CD14-positive monocyte (primary cell): ENCODE results near the gene F13A1. TPM values are rescaled to one million over a fixed set of nuclear protein-coding genes. Genes with fewer than 3 reads are reported as not detected.

Source experiments
- DNase-seq, 3 donors: peaks; one replicate each; pipeline ENCODE4 v3.0.0-alpha.2; 2011 to 2022
- H2AFZ ChIP-seq: 2 replicates; pipeline ENCODE4 v1.6.0; 2012; ENCODE audit warnings: mild to moderate bottlenecking, low read depth, low read length, inconsistent platforms; ENCODE audit not compliant: insufficient read depth, poor library complexity, severe bottlenecking
- H3K27ac ChIP-seq, 2 donors: 1 replicate in 1 of 2; 2 replicates in 1 of 2; pipeline ENCODE4 v1.5.1; 2012 to 2013; ENCODE audit warnings: low read length in 2 of 2, control low read depth in 1 of 2, inconsistent platforms in 1 of 2, low read depth in 1 of 2, mild to moderate bottlenecking in 1 of 2
- H3K27me3 ChIP-seq, 2 donors: one replicate each; pipeline versions ENCODE4 v1.6.0 to v1.6.1; 2011 to 2013; ENCODE audit warnings: low read length in 2 of 2; ENCODE audit not compliant: control insufficient read depth in 2 of 2, insufficient read depth in 2 of 2
- H3K36me3 ChIP-seq, 2 donors: replicated peaks in 1 of 2; 1 replicate in 1 of 2; 2 replicates in 1 of 2; pipeline versions ENCODE4 v1.5.1 to v1.6.1; 2012 to 2013; ENCODE audit warnings: low read length in 2 of 2, control low read depth in 1 of 2, inconsistent platforms in 1 of 2, mild to moderate bottlenecking in 1 of 2; ENCODE audit not compliant: insufficient read depth in 2 of 2, control insufficient read depth in 1 of 2
- H3K4me1 ChIP-seq, 2 donors: 1 replicate in 1 of 2; 2 replicates in 1 of 2; pipeline versions ENCODE4 v1.5.1 to v1.6.1; 2012 to 2013; ENCODE audit warnings: low read length in 2 of 2, control low read depth in 1 of 2, inconsistent platforms in 1 of 2, mild to moderate bottlenecking in 1 of 2, moderate library complexity in 1 of 2; ENCODE audit not compliant: insufficient read depth in 2 of 2, control insufficient read depth in 1 of 2
- H3K4me2 ChIP-seq: replicated peaks from 2 replicates; pipeline ENCODE3; 2012; ENCODE audit warnings: low read length, moderate library complexity, mild to moderate bottlenecking; ENCODE audit not compliant: poor library complexity, severe bottlenecking; ENCODE audit errors: extremely low read depth
- H3K4me3 ChIP-seq, 3 experiments: fragments of 200-600 bp in 1 of 3; sonication (generic) in 1 of 3; replicated peaks in 1 of 3; 1 replicate in 2 of 3; 2 replicates in 1 of 3; pipeline ENCODE4 v1.5.1; 2011 to 2013; ENCODE audit warnings: low read length in 3 of 3, mild to moderate bottlenecking in 3 of 3, control low read depth in 2 of 3, low read depth in 2 of 3, inconsistent platforms in 1 of 3, moderate library complexity in 1 of 3
- H3K79me2 ChIP-seq: 2 replicates; pipeline ENCODE4 v1.6.0; 2012; ENCODE audit warnings: mild to moderate bottlenecking, control low read depth, inconsistent platforms, low read length, moderate library complexity; ENCODE audit not compliant: insufficient read depth
- H3K9ac ChIP-seq: 2 replicates; pipeline ENCODE4 v1.6.0; 2017; ENCODE audit warnings: low read length, mild to moderate bottlenecking; ENCODE audit not compliant: insufficient read depth, poor library complexity, severe bottlenecking
- H3K9me3 ChIP-seq, 2 donors: replicated peaks in 1 of 2; 1 replicate in 1 of 2; 2 replicates in 1 of 2; pipeline versions ENCODE4 v1.5.1 to v1.6.1; 2012 to 2013; ENCODE audit warnings: low read length in 2 of 2, control low read depth in 1 of 2; ENCODE audit not compliant: control insufficient read depth in 1 of 2, insufficient read depth in 1 of 2
- H4K20me1 ChIP-seq: 2 replicates; pipeline ENCODE4 v1.6.0; 2012; ENCODE audit warnings: mild to moderate bottlenecking, low read length, control low read depth, moderate library complexity; ENCODE audit not compliant: insufficient read depth
- H3K27ac Mint-ChIP-seq, 7 donors: one replicate each; pipeline ENCODE4 v1.8.0; 2020; ENCODE audit warnings: mild to moderate bottlenecking in 7 of 7, mixed read lengths in 7 of 7, moderate library complexity in 6 of 7, inconsistent platforms in 2 of 7
- H3K27me3 Mint-ChIP-seq, 3 donors: one replicate each; pipeline ENCODE4 v1.8.0; 2021 to 2022; ENCODE audit warnings: low read depth in 3 of 3, mild to moderate bottlenecking in 3 of 3, mixed read lengths in 3 of 3, moderate library complexity in 3 of 3, inconsistent platforms in 1 of 3
- H3K36me3 Mint-ChIP-seq, 2 donors: one replicate each; pipeline ENCODE4 v1.8.0; 2020; ENCODE audit warnings: mixed read lengths in 2 of 2, inconsistent platforms in 1 of 2, mild to moderate bottlenecking in 1 of 2
- H3K4me1 Mint-ChIP-seq: one replicate; pipeline ENCODE4 v1.8.0; 2020; ENCODE audit warnings: mild to moderate bottlenecking, mixed read lengths
- H3K4me3 Mint-ChIP-seq, 2 donors: one replicate each; pipeline ENCODE4 v1.8.0; 2020; ENCODE audit warnings: mild to moderate bottlenecking in 2 of 2, mixed read lengths in 2 of 2, moderate library complexity in 1 of 2
- H3K9me3 Mint-ChIP-seq, 7 donors: one replicate each; pipeline ENCODE4 v1.8.0; 2020 to 2022; ENCODE audit warnings: mixed read lengths in 7 of 7, mild to moderate bottlenecking in 6 of 7, moderate library complexity in 6 of 7, inconsistent platforms in 2 of 7
- CTCF ChIP-seq: fragments of 200-600 bp; IDR thresholded peaks from one replicate; pipeline ENCODE4 v1.8.0; 2022; ENCODE audit warnings: antibody characterized with exemption, mild to moderate bottlenecking
- WGBS: methylation state at CpG from one replicate; pipeline ENCODE4 v1.1.5; 2013; ENCODE audit warnings: missing lambda C conversion rate; ENCODE audit not compliant: insufficient coverage; 5-methylcytosine and 5-hydroxymethylcytosine counted together
- intact Hi-C, 2 donors: fragments of 100-400 bp; cut with micrococcal nuclease; formaldehyde crosslinking; loops; one replicate each; pipeline versions ENCODE4 v1.15.0 to v1.15.1; 2023
- polyA plus RNA-seq, 3 donors: library from polyadenylated mRNA; depleted of rRNA in 1 of 3; unstranded in 2 of 3; stranded (reverse) in 1 of 3; fragments of 300-500 nt in 2 of 3; fragments of >200 nt in 1 of 3; fragmentation: Illumina TruSeq in 2 of 3; gene quantifications; 1 replicate in 2 of 3; 2 replicates in 1 of 3; pipeline ENCODE4 v1.2.3, GENCODE V29; 2012 to 2021

Gene F13A1
- polyA plus RNA-seq, 3 donors, result 49.0 to 136 (median 105) TPM

GRCh38 chr6:6152060-6152459 is 168.4 kb downstream of the F13A1 start:
- intact Hi-C loops, result no loop called here
- no peak overlapping the region for H2AFZ ChIP-seq
- no peaks in the 10 kb centered on the region for H3K27me3 ChIP-seq

GRCh38 chr6:6148192-6148815 is 172.2 kb downstream of the F13A1 start:
- Histone ChIP-seq H3K79me2 (no peaks in the 10 kb centered on the region), H3K27me3 (no peaks in the 10 kb centered on the region), H3K9ac (no peak overlapping the region), H3K27ac (no peak overlapping the region), H4K20me1 (no peaks in the 10 kb centered on the region), H2AFZ (no peak overlapping the region), H3K4me1 (no peaks in the 10 kb centered on the region), H3K36me3 (peaks cover 55 to 99% of the 10 kb centered on the region in 2 donors), H3K9me3 (no peaks in the 10 kb centered on the region), H3K4me2 (no peak overlapping the region), H3K4me3 (no peak overlapping the region)
- Mint-ChIP-seq H3K27ac (no peak overlapping the region), H3K4me1 (no peaks in the 10 kb centered on the region), H3K9me3 (peaks cover 4 to 22% (median 11%) of the 10 kb centered on the region in 7 donors), H3K36me3 (peaks cover 69 to 100% of the 10 kb centered on the region in 2 donors), H3K27me3 (no peaks in the 10 kb centered on the region), H3K4me3 (no peak overlapping the region)
- no peak for DNase-seq
- WGBS, result 91% methylated on average over 4 of the region's 7 CpGs
- TF ChIP-seq CTCF, result no peak
- intact Hi-C loops, result no loop called here

More at GRCh38 chr6:6152060-6152459, 168.4 kb downstream of the F13A1 start:
- DNase-seq, result no peak
- Mint-ChIP-seq H3K36me3 (peaks cover 49 to 82% of the 10 kb centered on the region in 2 donors), H3K27ac (no peak overlapping the region), H3K27me3 (no peaks in the 10 kb centered on the region), H3K4me3 (no peak overlapping the region), H3K9me3 (peaks cover 0 to 7% (median 2%) of the 10 kb centered on the region in 7 donors), H3K4me1 (no peaks in the 10 kb centered on the region)
- Histone ChIP-seq H3K36me3 (peaks cover 39 to 97% of the 10 kb centered on the region in 2 donors), H3K9ac (no peak overlapping the region), H3K4me2 (no peak overlapping the region), H4K20me1 (no peaks in the 10 kb centered on the region), H3K9me3 (no peaks in the 10 kb centered on the region), H3K27ac (no peak overlapping the region), H3K4me1 (no peaks in the 10 kb centered on the region), H3K4me3 (no peak overlapping the region), H3K79me2 (no peaks in the 10 kb centered on the region)
- TF ChIP-seq CTCF, result no peak
- WGBS, result 65% methylated on average over 3 of the region's 6 CpGs
